ENCODE data around the gene ZNF609.

ZNF609 gene

GRCh38 chr15:64701482-64702184 lies 241.3 kb downstream of the ZNF609 start:
- DNase-seq: no peak

GRCh38 chr15:64702816-64703631 lies 242.6 kb downstream of the ZNF609 start:
- DNase-seq: peak; percentile 94

- DNase-seq: no peak
Measured at GRCh38 chr15:64703632-64703959, 243.2 kb downstream of the ZNF609 start.

GRCh38 chr15:64705006-64705405 lies 244.6 kb downstream of the ZNF609 start:
- no peak for DNase-seq

GRCh38 chr15:64706011-64706911 lies 245.9 kb downstream of the ZNF609 start:
- DNase-seq: no peak

GRCh38 chr15:64710676-64711428 lies 250.5 kb downstream of the ZNF609 start:
- DNase-seq: no peak

- DNase-seq: no peak
Measured at GRCh38 chr15:64712353-64712752, 252.0 kb downstream of the ZNF609 start.

- DNase-seq: no peak
Measured at GRCh38 chr15:64713592-64713991, 253.2 kb downstream of the ZNF609 start.

GRCh38 chr15:64716452-64716851 lies 256.1 kb downstream of the ZNF609 start:
- no peak for DNase-seq

GRCh38 chr15:64717130-64717529 lies 256.8 kb downstream of the ZNF609 start:
- DNase-seq: no peak

- DNase-seq: no peak
Measured at GRCh38 chr15:64717735-64718495, 257.5 kb downstream of the ZNF609 start.

- no peak for DNase-seq
Measured at GRCh38 chr15:64720188-64720587, 259.8 kb downstream of the ZNF609 start.

- DNase-seq: no peak
Measured at GRCh38 chr15:64730151-64730550, 269.8 kb downstream of the ZNF609 start.

- peak; percentile 86 for DNase-seq
Measured at GRCh38 chr15:64731012-64731804, 270.8 kb downstream of the ZNF609 start.

GRCh38 chr15:64731805-64732151 lies 271.4 kb downstream of the ZNF609 start:
- no peak for DNase-seq

GRCh38 chr15:64732156-64732860 lies 271.9 kb downstream of the ZNF609 start:
- no peak for DNase-seq
